K562 (cell line): ENCODE measurements around the gene TM7SF2. TPM values are rescaled to one million over a fixed set of nuclear protein-coding genes. Genes with fewer than 3 reads are reported as not detected.
A peak's percentile ranks its signal among the peaks of the same experiment; 100 is the strongest.

Experiments used
- ATAC-seq: fragments of 200-7000 bp; cut with Tn5 transposase; 3 replicates; pipeline ENCODE4 v1.9.1; 2020; ENCODE audit warnings: moderate library complexity
- BruUV-seq: library from RNA; stranded (reverse); fragments of 400-500 nt; replicated peaks from 2 replicates; lab custom pipeline; 2021; lab: Mats Ljungman, UMichigan
- CTCF ChIA-PET: fragments of 300-600 bp; formaldehyde crosslinking; extraction: SDS; loops from one replicate; lab custom pipeline; 2021; ENCODE audit warnings: low intra/inter-chr PET ratio; lab: Yijun Ruan, JAX
- POLR2A ChIA-PET: fragments of 300-600, 350-650 bp; sonication (Branson Sonifier 250); formaldehyde crosslinking; extraction: SDS; loops from one replicate; lab custom pipeline; 2021; ENCODE audit warnings: antibody characterized with exemption, inconsistent platforms; lab: Yijun Ruan, JAX
- DNase-seq, 4 experiments: peaks; one replicate each; pipeline versions ENCODE4 v3.0.0 to v3.0.0-alpha.2; 2011 to 2018; ENCODE audit warnings: low spot score in 3 of 4, mixed read lengths in 3 of 4; ENCODE audit errors: extremely low read depth in 1 of 4
- FAIRE-seq: peaks from 2 replicates; lab custom pipeline; 2011; peaks lifted over from hg19 to GRCh38; lab: Jason Lieb, UNC
- H2AFZ ChIP-seq: 2 replicates; pipeline ENCODE4 v1.6.0; 2011; ENCODE audit warnings: low read depth, low read length, control low read depth, inconsistent platforms
- H3K27ac ChIP-seq: fragments of 200-600 bp; 3 replicates; pipeline ENCODE4 v1.8.0; 2011; ENCODE audit warnings: low read depth, mild to moderate bottlenecking, control low read depth, inconsistent platforms, low read length, moderate library complexity, mixed read lengths; ENCODE audit errors: extremely low read depth
- H3K27me3 ChIP-seq, 2 experiments: fragments of 300-600 bp in 1 of 2; 2 replicates in 1 of 2; 3 replicates in 1 of 2; pipeline versions ENCODE4 v1.6.0 to v1.8.0; 2011; ENCODE audit warnings: inconsistent platforms in 2 of 2, low read length in 2 of 2, mild to moderate bottlenecking in 1 of 2, mixed read lengths in 1 of 2, moderate library complexity in 1 of 2; ENCODE audit not compliant: control insufficient read depth in 2 of 2, insufficient read depth in 2 of 2
- H3K36me3 ChIP-seq: fragments of 300-600 bp; 3 replicates; pipeline ENCODE4 v1.8.0; 2011; ENCODE audit warnings: mild to moderate bottlenecking, low read length, inconsistent platforms; ENCODE audit not compliant: control insufficient read depth, insufficient read depth
- H3K4me1 ChIP-seq, 2 experiments: fragments of 200-600 bp in 1 of 2; replicated peaks in 1 of 2; 2 replicates in 1 of 2; 3 replicates in 1 of 2; pipeline versions ENCODE4 v1.5.1 to v1.8.0; 2011; ENCODE audit warnings: inconsistent platforms in 2 of 2, low read length in 2 of 2, mild to moderate bottlenecking in 1 of 2, mixed read lengths in 1 of 2, moderate library complexity in 1 of 2; ENCODE audit not compliant: control insufficient read depth in 2 of 2, insufficient read depth in 2 of 2
- H3K4me2 ChIP-seq: 2 replicates; pipeline ENCODE4 v1.6.1; 2011; ENCODE audit warnings: low read length, control low read depth, inconsistent platforms, mixed read lengths; ENCODE audit not compliant: insufficient read depth
- H3K4me3 ChIP-seq: fragments of 200-600 bp; sonication (generic), shearing (Covaris generic); 2 replicates; pipeline ENCODE4 v1.5.1; 2016; ENCODE audit warnings: control low read depth, inconsistent platforms
- H3K79me2 ChIP-seq: fragments of 200-600 bp; 3 replicates; pipeline ENCODE4 v1.8.0; 2011; ENCODE audit warnings: low read length, inconsistent platforms; ENCODE audit not compliant: control insufficient read depth, insufficient read depth
- H3K9ac ChIP-seq, 2 experiments: 2 replicates each; pipeline versions ENCODE4 v1.6.0 to v1.6.1; 2011; ENCODE audit warnings: low read depth in 2 of 2, low read length in 2 of 2, control low read depth in 1 of 2, inconsistent platforms in 1 of 2, mild to moderate bottlenecking in 1 of 2, mixed read lengths in 1 of 2; ENCODE audit not compliant: insufficient read depth in 1 of 2
- H3K9me1 ChIP-seq: one replicate; pipeline ENCODE4 v1.6.0; 2011; ENCODE audit warnings: inconsistent platforms, mild to moderate bottlenecking, low read length, moderate library complexity; ENCODE audit not compliant: control insufficient read depth, insufficient read depth
- H3K9me3 ChIP-seq: replicated peaks from 2 replicates; pipeline ENCODE4 v1.5.1; 2011; ENCODE audit warnings: low read depth, low read length, inconsistent platforms; ENCODE audit not compliant: control insufficient read depth, insufficient read depth
- H4K20me1 ChIP-seq: replicated peaks from 2 replicates; pipeline ENCODE4 v1.6.1; 2011; ENCODE audit warnings: low read length, inconsistent platforms, mixed read lengths; ENCODE audit not compliant: control insufficient read depth, insufficient read depth
- CBX2 ChIP-seq: fragments of 200-600 bp; sonication (generic); IDR thresholded peaks from one replicate; pipeline ENCODE4 v1.6.1; 2012; ENCODE audit warnings: mild to moderate bottlenecking, low read length, inconsistent platforms; ENCODE audit not compliant: insufficient read depth, poor library complexity, severe bottlenecking
- FOXA1 ChIP-seq: fragments of 450-650 bp; IDR thresholded peaks from 2 replicates; pipeline ENCODE4 v1.6.1; 2016; ENCODE audit warnings: mild to moderate bottlenecking, borderline replicate concordance
- MAZ ChIP-seq, 2 experiments: fragments of 450-650 bp in 1 of 2; sonication (generic) in 1 of 2; formaldehyde crosslinking; IDR thresholded peaks in 1 of 2; conservative IDR thresholded peaks in 1 of 2; 2 replicates each; pipeline versions ENCODE4 v1.4.0 to v1.5.0; 2020; ENCODE audit warnings: mild to moderate bottlenecking in 1 of 2, missing genetic modification reagents in 1 of 2
- MCM3 ChIP-seq: fragments of 450-650 bp; IDR thresholded peaks from 2 replicates; pipeline ENCODE4 v1.6.1; 2016
- NELFE ChIP-seq: IDR thresholded peaks from 2 replicates; pipeline ENCODE4 v1.6.1; 2011; ENCODE audit warnings: mild to moderate bottlenecking; ENCODE audit not compliant: insufficient read depth, insufficient read length
- SNRNP70 ChIP-seq: fragments of 200-400 bp; formaldehyde crosslinking; optimal IDR thresholded peaks from 2 replicates; pipeline ENCODE3; 2017; ENCODE audit warnings: low read depth, low read length
- SRSF9 ChIP-seq: fragments of 200-400 bp; formaldehyde crosslinking; IDR thresholded peaks from 2 replicates; pipeline ENCODE4 v1.6.1; 2017; ENCODE audit warnings: low read depth, low read length, borderline replicate concordance
- TBL1XR1 ChIP-seq, 2 experiments: IDR thresholded peaks; 2 replicates each; pipeline ENCODE4 v1.6.1; 2012; ENCODE audit warnings: improper control_type of control experiment in 2 of 2, low read length in 2 of 2, mild to moderate bottlenecking in 1 of 2
- ZFPM2 ChIP-seq: fragments of 250-450 bp; sonication (Bioruptor Pico); IDR thresholded peaks from 2 replicates; pipeline ENCODE4 v1.5.1; 2022; ENCODE audit warnings: mild to moderate bottlenecking
- ZNF274 ChIP-seq: IDR thresholded peaks from 2 replicates; pipeline ENCODE4 v1.6.1; 2011; ENCODE audit warnings: low read depth, mild to moderate bottlenecking, low read length, moderate library complexity, borderline replicate concordance
- WGBS: fragments of 100-300 bp; shearing (Covaris generic); methylation state at CpG from one replicate; pipeline ENCODE4 v1.1.6; 2016; ENCODE audit warnings: low coverage, mixed read lengths; ENCODE audit not compliant: insufficient coverage; ENCODE audit errors: missing lambda C conversion rate; 5-methylcytosine and 5-hydroxymethylcytosine counted together
- in situ Hi-C: fragments of 300-500 bp; cut with MboI; formaldehyde crosslinking; loops from 4 replicates; pipeline ENCODE4 v1.15.0; 2018; ENCODE audit warnings: inconsistent platforms, mixed read lengths
- intact Hi-C: fragments of 100-400 bp; cut with micrococcal nuclease; formaldehyde crosslinking; loops from 2 replicates; pipeline ENCODE4 v1.14.2; 2022
- polyA plus RNA-seq, 8 experiments: library from polyadenylated mRNA; depleted of rRNA in 4 of 8; stranded (reverse) in 5 of 8; unstranded in 3 of 8; fragments of >200 nt; fragmentation: Nextera tagmentation in 2 of 8; fragmentation: Illumina TruSeq in 1 of 8; extraction: Ambion mirVana in 2 of 8; extraction: Trizol in 1 of 8; gene quantifications; 2 replicates each; pipeline versions ENCODE4 v1.2.1 to v1.2.3, GENCODE V29; 2011 to 2014; ENCODE audit warnings: inconsistent platforms in 1 of 8, missing spikeins in 1 of 8
- total RNA-seq, 7 experiments: library from RNA; depleted of rRNA in 6 of 7; stranded (reverse); fragments of >200 nt in 6 of 7; fragmentation: Illumina TruSeq in 2 of 7; extraction: Trizol in 2 of 7; gene quantifications; 2 replicates each; pipeline versions ENCODE4 v1.2.1 to v1.2.3, GENCODE V29; 2011 to 2021; ENCODE audit warnings: low replicate concordance in 1 of 7
- TF ChIP-seq, protein P1 (sequence below): fragments of 450-650 bp; IDR thresholded peaks from 2 replicates; pipeline ENCODE4 v1.6.1; 2017; ENCODE audit warnings: antibody characterized with exemption, mild to moderate bottlenecking

The TM7SF2 gene
- total and polyA plus RNA-seq, 9 of the 15 experiments (the other 6 are each of a cell fraction or from before 2014, with no cell fraction given), result 1.2 to 22.0 (median 14.3) TPM

DNA sequence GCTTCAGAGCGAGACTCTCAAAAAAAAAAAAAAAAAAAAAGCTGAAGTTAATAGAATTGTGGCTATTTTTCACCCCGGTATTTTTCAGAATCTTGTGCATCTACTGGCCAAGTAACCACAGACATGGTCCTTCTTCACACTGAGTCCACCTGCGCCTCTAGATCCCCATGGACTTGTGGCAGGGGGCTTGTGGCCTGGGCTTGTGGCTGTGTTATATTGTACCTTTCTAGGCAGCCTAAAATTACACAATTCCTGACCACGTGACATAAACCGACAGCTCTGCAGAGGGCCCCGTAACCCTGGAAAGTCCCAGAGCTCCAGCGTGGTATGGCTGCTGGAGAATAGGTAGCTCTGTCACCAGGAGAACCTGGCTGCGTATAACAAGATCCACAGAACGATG is 42.5 kb upstream of the TM7SF2 start:
- POLR2A ChIA-PET, result interaction anchor here (0.7 to 1.4 kb wide), 5 partner anchors 9 to 74 kb away, joined by 3 to 4 read pairs (median 3); partner anchors contain the start of genes CDCA5 and ZFPL1
- Histone ChIP-seq H3K9me3 (no peaks in the 10 kb centered on the region), H4K20me1 (no peaks in the 10 kb centered on the region), H3K36me3 (no peaks in the 10 kb centered on the region)
- no peak for TF ChIP-seq NELFE
- no peak for TF ChIP-seq MCM3
- TF ChIP-seq, all 486 proteins: peak for 0
- Histone ChIP-seq H3K79me2 (no peaks in the 10 kb centered on the region), H3K27ac (no peak overlapping the region), H3K9ac (no peak overlapping the region), H2AFZ (no peak overlapping the region), H3K4me2 (no peak overlapping the region), H3K4me1 (peaks cover 8 to 20% of the 10 kb centered on the region in 2 experiments), H3K27me3 (no peaks in the 10 kb centered on the region), H3K4me3 (no peak overlapping the region), H3K9me1 (peaks cover 2% of the 10 kb centered on the region)
- CTCF ChIA-PET, result no interaction called here
- DNase-seq (no peak), ATAC-seq (no peak), FAIRE-seq (peak; percentile 58)
- WGBS, result 28% methylated on average over 8 of the region's 9 CpGs
- in situ Hi-C loops (no loop called here), intact Hi-C loops (no loop called here)
- no TSS peak for BruUV-seq

DNA sequence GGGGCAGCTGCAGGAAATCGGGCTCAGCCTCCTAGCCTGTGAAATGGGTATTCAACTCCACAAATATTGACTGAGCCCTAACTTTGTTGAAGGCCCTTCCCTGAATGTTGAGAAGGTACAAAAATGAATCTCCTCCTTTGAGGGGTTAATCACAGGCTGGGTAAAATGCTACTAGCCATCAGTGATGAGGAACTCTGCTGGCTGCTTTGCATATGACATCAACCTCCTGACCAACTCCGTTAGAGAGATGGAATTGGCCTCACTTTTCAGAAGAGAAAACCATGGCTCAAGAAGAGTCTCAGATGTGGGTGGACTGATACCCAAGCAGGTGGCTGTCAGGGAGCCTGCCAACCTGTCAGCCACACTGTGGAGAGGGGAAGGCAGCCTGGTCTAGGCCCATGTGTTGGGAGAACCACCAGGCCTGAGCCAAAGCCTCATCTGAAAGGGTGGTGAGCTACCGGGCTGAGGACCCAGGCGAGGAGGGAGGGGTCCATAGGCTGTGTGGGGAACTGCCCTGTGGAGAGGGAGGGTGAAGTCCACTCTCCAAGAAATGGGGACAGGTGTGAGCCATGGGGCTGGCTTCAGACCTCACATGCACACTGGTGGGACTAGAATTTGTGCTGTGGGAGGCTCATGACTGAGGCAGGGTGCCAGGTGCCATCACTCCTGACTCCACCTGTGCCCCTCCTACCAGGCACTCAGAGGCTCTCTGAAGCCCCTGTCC is 39.6 kb upstream of the TM7SF2 start:
- ATAC-seq (no peak), DNase-seq (no peak), FAIRE-seq (peak; percentile 44)
- no peak overlapping the region for H2AFZ ChIP-seq
- ChIA-PET POLR2A (interaction anchor here (0.7 kb wide), 1 partner anchor 10 kb away, joined by 3 read pairs; no protein-coding TSS in a partner anchor), CTCF (no interaction called here)
- no peak overlapping the region for H3K4me3 ChIP-seq
- BruUV-seq, result no TSS peak
- no peaks in the 10 kb centered on the region for H3K9me1 ChIP-seq
- H3K36me3 ChIP-seq, result peaks cover 15% of the 10 kb centered on the region
- H3K27ac ChIP-seq, result no peak overlapping the region
- peak overlapping the region in 1 of 2 experiments; percentile 15; a peak in 1 of 4 replicates for H3K9ac ChIP-seq
- no peak overlapping the region for H3K4me2 ChIP-seq
- H3K9me3 ChIP-seq, result no peaks in the 10 kb centered on the region
- no peaks in the 10 kb centered on the region for H4K20me1 ChIP-seq
- 22% methylated on average over 4 of the region's 4 CpGs for WGBS
- intact Hi-C loops, result no loop called here
- H3K4me1 ChIP-seq, result peaks cover 0 to 7% of the 10 kb centered on the region in 2 experiments; a peak in 2 of 5 replicates
- in situ Hi-C loops, result no loop called here
- H3K79me2 ChIP-seq, result no peaks in the 10 kb centered on the region; the same call in 2 of the 3 replicates
- H3K27me3 ChIP-seq, result no peaks in the 10 kb centered on the region
- TF ChIP-seq ZFPM2 (CRISPR knock-in tag), result no peak
- TF ChIP-seq FOXA1, result no peak
- TF ChIP-seq SRSF9, result no peak
- TF ChIP-seq ZNF274, result no peak
- TF ChIP-seq, protein P1, sequence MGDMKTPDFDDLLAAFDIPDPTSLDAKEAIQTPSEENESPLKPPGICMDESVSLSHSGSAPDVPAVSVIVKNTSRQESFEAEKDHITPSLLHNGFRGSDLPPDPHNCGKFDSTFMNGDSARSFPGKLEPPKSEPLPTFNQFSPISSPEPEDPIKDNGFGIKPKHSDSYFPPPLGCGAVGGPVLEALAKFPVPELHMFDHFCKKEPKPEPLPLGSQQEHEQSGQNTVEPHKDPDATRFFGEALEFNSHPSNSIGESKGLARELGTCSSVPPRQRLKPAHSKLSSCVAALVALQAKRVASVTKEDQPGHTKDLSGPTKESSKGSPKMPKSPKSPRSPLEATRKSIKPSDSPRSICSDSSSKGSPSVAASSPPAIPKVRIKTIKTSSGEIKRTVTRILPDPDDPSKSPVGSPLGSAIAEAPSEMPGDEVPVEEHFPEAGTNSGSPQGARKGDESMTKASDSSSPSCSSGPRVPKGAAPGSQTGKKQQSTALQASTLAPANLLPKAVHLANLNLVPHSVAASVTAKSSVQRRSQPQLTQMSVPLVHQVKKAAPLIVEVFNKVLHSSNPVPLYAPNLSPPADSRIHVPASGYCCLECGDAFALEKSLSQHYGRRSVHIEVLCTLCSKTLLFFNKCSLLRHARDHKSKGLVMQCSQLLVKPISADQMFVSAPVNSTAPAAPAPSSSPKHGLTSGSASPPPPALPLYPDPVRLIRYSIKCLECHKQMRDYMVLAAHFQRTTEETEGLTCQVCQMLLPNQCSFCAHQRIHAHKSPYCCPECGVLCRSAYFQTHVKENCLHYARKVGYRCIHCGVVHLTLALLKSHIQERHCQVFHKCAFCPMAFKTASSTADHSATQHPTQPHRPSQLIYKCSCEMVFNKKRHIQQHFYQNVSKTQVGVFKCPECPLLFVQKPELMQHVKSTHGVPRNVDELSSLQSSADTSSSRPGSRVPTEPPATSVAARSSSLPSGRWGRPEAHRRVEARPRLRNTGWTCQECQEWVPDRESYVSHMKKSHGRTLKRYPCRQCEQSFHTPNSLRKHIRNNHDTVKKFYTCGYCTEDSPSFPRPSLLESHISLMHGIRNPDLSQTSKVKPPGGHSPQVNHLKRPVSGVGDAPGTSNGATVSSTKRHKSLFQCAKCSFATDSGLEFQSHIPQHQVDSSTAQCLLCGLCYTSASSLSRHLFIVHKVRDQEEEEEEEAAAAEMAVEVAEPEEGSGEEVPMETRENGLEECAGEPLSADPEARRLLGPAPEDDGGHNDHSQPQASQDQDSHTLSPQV, result no peak
- TF ChIP-seq SNRNP70, result no peak
- TF ChIP-seq CBX2, result no peak
- no peak for TF ChIP-seq TBL1XR1 (IDR thresholded peaks at IDR 0.05; ENCODE audit: low read length in 2 of 2)
- no peak for TF ChIP-seq MAZ (CRISPR knock-in tag; conservative IDR thresholded peaks at IDR 0.05 in 1 of 2, IDR thresholded peaks at IDR 0.05 in 1 of 2)
